Esophagus muscularis mucosa (tissue), 3 donors: ENCODE data around the gene BCHE.

ENCODE experiments used
- EP300 ChIP-seq: sonication (generic); formaldehyde crosslinking; IDR thresholded peaks from one replicate; pipeline ENCODE4 v1.6.1; 2017; ENCODE audit warnings: antibody characterized with exemption
- POLR2AphosphoS5 ChIP-seq, 2 donors: sonication (generic); formaldehyde crosslinking; IDR thresholded peaks; one replicate each; pipeline ENCODE4 v1.6.1; 2017; ENCODE audit warnings: antibody characterized with exemption in 2 of 2

DNA sequence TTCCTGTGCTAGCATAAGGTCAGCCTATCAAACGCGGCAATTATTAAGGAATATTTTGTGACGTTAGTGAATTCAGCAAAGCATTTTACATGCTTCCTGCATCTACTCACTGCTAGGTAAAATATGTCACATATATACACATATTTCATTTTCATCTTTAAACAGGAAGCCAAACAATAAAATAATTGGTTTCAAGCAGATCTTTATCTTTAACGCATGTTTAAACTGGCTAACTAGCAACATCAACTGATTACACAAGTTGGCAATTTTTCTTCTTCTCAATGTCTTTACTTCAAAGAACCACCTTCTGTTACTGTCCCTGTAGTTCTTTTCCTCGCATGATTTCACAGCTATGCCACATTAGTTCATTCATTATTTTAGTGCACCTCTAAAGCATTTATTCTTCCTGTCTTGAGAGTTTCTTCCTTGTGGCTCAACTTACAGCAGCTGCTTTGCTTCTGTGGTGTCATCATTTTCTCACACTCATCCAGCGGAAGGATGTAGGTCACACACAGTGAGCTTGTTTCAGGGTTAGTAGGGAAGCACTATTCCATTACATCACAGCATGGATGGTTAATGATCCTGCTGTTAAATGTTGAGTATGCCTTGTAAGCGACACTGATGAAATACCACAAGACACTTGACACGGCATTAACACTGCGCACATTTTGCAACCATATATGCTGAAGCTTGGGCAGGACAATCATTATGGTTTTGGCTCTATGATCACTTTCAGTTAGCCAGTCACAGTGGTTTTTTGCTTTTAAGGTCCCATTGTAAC lies 2.3 kb upstream of the BCHE start:
- TF ChIP-seq EP300 (no peak), POLR2AphosphoS5 (IDR thresholded peaks at IDR 0.05) (peak in 1 of 2 donors; percentile 42)
